ENCODE measurements around the gene PTPRG.

Gene PTPRG

GRCh38 chr3:62229211-62229610, 667.8 kb downstream of the PTPRG start:
- no peak for TF ChIP-seq JUND (IDR thresholded peaks at IDR 0.05; ENCODE audit: low read depth)
- in situ Hi-C loops (cut with HindIII; ENCODE audit: low pct_unique_long_range_greater_than_20kb, low sequenced_read_pairs), result no loop called here
- DNase-seq (ENCODE audit: low read depth in 1 of 2, low spot score in 1 of 2), result no peak

GRCh38 chr3:62229908-62230307, 668.5 kb downstream of the PTPRG start:
- TF ChIP-seq JUND (IDR thresholded peaks at IDR 0.05; ENCODE audit: low read depth), result no peak
- in situ Hi-C loops (cut with HindIII; ENCODE audit: low pct_unique_long_range_greater_than_20kb, low sequenced_read_pairs), result no loop called here
- DNase-seq (ENCODE audit: low read depth in 1 of 2, low spot score in 1 of 2), result peak; percentile 8 to 29

- in situ Hi-C loops (cut with HindIII; ENCODE audit: low pct_unique_long_range_greater_than_20kb, low sequenced_read_pairs), result no loop called here
- no peak for TF ChIP-seq JUND (IDR thresholded peaks at IDR 0.05; ENCODE audit: low read depth)
- no peak for DNase-seq (ENCODE audit: low read depth in 1 of 2, low spot score in 1 of 2)
Measured at GRCh38 chr3:62233065-62233464, 671.7 kb downstream of the PTPRG start.

- no peak for TF ChIP-seq JUND (IDR thresholded peaks at IDR 0.05; ENCODE audit: low read depth)
- in situ Hi-C loops (cut with HindIII; ENCODE audit: low pct_unique_long_range_greater_than_20kb, low sequenced_read_pairs), result no loop called here
- no peak for DNase-seq (ENCODE audit: low read depth in 1 of 2, low spot score in 1 of 2)
Measured at GRCh38 chr3:62236016-62236415, 674.6 kb downstream of the PTPRG start.

GRCh38 chr3:62237286-62237948, 676.0 kb downstream of the PTPRG start:
- in situ Hi-C loops (cut with HindIII; ENCODE audit: low pct_unique_long_range_greater_than_20kb, low sequenced_read_pairs), result no loop called here
- DNase-seq (ENCODE audit: low read depth in 1 of 2, low spot score in 1 of 2), result no peak
- TF ChIP-seq JUND (IDR thresholded peaks at IDR 0.05; ENCODE audit: low read depth), result no peak

GRCh38 chr3:62238003-62238402, 676.6 kb downstream of the PTPRG start:
- no peak for TF ChIP-seq JUND (IDR thresholded peaks at IDR 0.05; ENCODE audit: low read depth)
- in situ Hi-C loops (cut with HindIII; ENCODE audit: low pct_unique_long_range_greater_than_20kb, low sequenced_read_pairs), result no loop called here
- no peak for DNase-seq (ENCODE audit: low read depth in 1 of 2, low spot score in 1 of 2)

- TF ChIP-seq JUND (IDR thresholded peaks at IDR 0.05; ENCODE audit: low read depth), result no peak
- in situ Hi-C loops (cut with HindIII; ENCODE audit: low pct_unique_long_range_greater_than_20kb, low sequenced_read_pairs), result no loop called here
- DNase-seq (ENCODE audit: low read depth in 1 of 2, low spot score in 1 of 2), result no peak
Measured at GRCh38 chr3:62238431-62238830, 677.1 kb downstream of the PTPRG start.

GRCh38 chr3:62241279-62241678, 679.9 kb downstream of the PTPRG start:
- no peak for DNase-seq (ENCODE audit: low read depth in 1 of 2, low spot score in 1 of 2)
- no peak for TF ChIP-seq JUND (IDR thresholded peaks at IDR 0.05; ENCODE audit: low read depth)
- in situ Hi-C loops (cut with HindIII; ENCODE audit: low pct_unique_long_range_greater_than_20kb, low sequenced_read_pairs), result no loop called here

GRCh38 chr3:62242831-62243509, 681.6 kb downstream of the PTPRG start:
- DNase-seq (ENCODE audit: low read depth in 1 of 2, low spot score in 1 of 2), result no peak
- TF ChIP-seq JUND (IDR thresholded peaks at IDR 0.05; ENCODE audit: low read depth), result no peak
- in situ Hi-C loops (cut with HindIII; ENCODE audit: low pct_unique_long_range_greater_than_20kb, low sequenced_read_pairs), result no loop called here

GRCh38 chr3:62246094-62246493, 684.7 kb downstream of the PTPRG start:
- DNase-seq (ENCODE audit: low read depth in 1 of 2, low spot score in 1 of 2), result peak in 1 of 2 experiments; percentile 0
- no peak for TF ChIP-seq JUND (IDR thresholded peaks at IDR 0.05; ENCODE audit: low read depth)
- in situ Hi-C loops (cut with HindIII; ENCODE audit: low pct_unique_long_range_greater_than_20kb, low sequenced_read_pairs), result no loop called here

GRCh38 chr3:62246985-62247384, 685.6 kb downstream of the PTPRG start:
- in situ Hi-C loops (cut with HindIII; ENCODE audit: low pct_unique_long_range_greater_than_20kb, low sequenced_read_pairs), result no loop called here
- TF ChIP-seq JUND (IDR thresholded peaks at IDR 0.05; ENCODE audit: low read depth), result no peak
- no peak for DNase-seq (ENCODE audit: low read depth in 1 of 2, low spot score in 1 of 2)

GRCh38 chr3:62248734-62249483, 687.5 kb downstream of the PTPRG start:
- in situ Hi-C loops (cut with HindIII; ENCODE audit: low pct_unique_long_range_greater_than_20kb, low sequenced_read_pairs), result no loop called here
- no peak for DNase-seq (ENCODE audit: low read depth in 1 of 2, low spot score in 1 of 2)
- no peak for TF ChIP-seq JUND (IDR thresholded peaks at IDR 0.05; ENCODE audit: low read depth)

GRCh38 chr3:62249484-62249776, 688.1 kb downstream of the PTPRG start:
- in situ Hi-C loops (cut with HindIII; ENCODE audit: low pct_unique_long_range_greater_than_20kb, low sequenced_read_pairs), result no loop called here
- TF ChIP-seq JUND (IDR thresholded peaks at IDR 0.05; ENCODE audit: low read depth), result no peak
- no peak for DNase-seq (ENCODE audit: low read depth in 1 of 2, low spot score in 1 of 2)

All from T47D (cell line).